ENCODE results near the gene CPEB3.
"Not testable (repeated sequence)": the region's sequence is repeated elsewhere in the genome, so short reads cannot be mapped to it uniquely, and the experiment has no call there.

CPEB3 gene

DNA sequence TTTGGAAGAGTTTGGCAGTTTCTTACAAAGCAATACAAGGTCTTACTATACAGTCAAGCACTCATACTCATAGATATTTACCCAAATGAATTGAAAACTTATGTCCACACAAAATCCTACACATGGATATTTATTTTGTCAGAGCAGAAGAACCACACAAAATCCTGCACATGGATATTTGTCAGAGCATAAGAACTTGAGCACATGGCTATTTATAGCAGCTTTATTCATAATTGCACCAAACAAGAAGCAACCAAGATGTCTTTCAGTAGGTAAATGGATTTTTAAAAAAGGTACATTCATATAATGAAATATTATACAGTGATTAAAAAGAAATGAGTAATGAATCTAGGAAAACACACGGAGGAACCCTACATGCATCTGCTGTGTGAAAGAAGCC is 251.9 kb downstream of the CPEB3 start:
- no peaks in the 10 kb centered on the region for H3K4me1 Mint-ChIP-seq (ENCODE audit: low read depth in 2 of 2)
- peaks cover 3% of the 10 kb centered on the region for H3K36me3 Mint-ChIP-seq (ENCODE audit: insufficient read depth)
- H3K27ac Mint-ChIP-seq = no peak overlapping the region
- DNase-seq = no peak
- H3K27me3 Mint-ChIP-seq = no peaks in the 10 kb centered on the region
- no peak overlapping the region for H3K4me3 Mint-ChIP-seq
- no peak for ATAC-seq (replicated peaks)
- H3K9me3 Mint-ChIP-seq = no peaks in the 10 kb centered on the region

- not testable (repeated sequence) for H3K4me1 Mint-ChIP-seq (ENCODE audit: low read depth in 2 of 2)
Measured at GRCh38 chr10:92033070-92033469, 257.8 kb downstream of the CPEB3 start.

DNA sequence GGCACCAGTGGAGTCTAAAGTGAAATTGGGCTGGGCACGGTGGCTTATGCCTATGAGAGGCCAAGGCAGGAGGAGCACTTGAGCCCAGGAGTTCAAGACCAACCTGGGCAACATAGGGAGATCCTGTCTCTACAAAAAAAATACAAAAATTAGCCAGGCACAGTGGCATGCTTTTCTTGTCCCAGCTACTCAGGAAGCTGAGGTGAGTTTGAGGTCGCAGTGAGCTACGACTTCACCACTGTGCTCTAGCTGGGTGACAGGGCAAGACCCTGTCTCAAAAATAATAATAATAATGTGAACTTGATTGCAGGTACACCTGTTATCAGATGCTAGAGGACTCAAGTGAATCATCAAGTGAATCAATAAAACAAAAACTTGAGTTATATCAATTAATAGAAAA is 259.3 kb downstream of the CPEB3 start:
- no peak for ATAC-seq (replicated peaks)

More at GRCh38 chr10:92033070-92033469, 257.8 kb downstream of the CPEB3 start:
- H3K4me3 Mint-ChIP-seq; H3K36me3 Mint-ChIP-seq (ENCODE audit: insufficient read depth); DNase-seq; H3K27ac Mint-ChIP-seq; ATAC-seq (replicated peaks); H3K9me3 Mint-ChIP-seq; H3K27me3 Mint-ChIP-seq: not testable (repeated sequence)

DNA sequence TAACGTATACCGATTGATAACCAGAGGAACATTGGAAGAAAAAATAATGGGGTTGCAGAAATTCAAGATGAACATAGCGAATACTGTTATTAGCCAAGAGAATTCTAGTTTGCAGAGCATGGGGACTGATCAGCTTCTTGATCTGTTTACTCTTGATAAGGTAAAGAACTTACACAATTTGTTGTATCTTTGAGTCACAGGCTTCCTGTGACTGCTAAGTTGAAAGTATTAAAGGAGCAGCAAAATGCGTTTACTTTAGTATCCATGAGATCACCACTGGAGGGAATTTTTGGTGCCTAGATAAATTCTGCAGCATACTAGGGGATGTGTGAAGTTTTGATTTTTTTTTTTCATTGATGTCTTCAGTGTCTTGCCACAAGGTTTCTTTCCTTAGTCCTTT is 263.7 kb downstream of the CPEB3 start:
- no peaks in the 10 kb centered on the region for H3K9me3 Mint-ChIP-seq
- H3K4me1 Mint-ChIP-seq (ENCODE audit: low read depth in 2 of 2) = no peaks in the 10 kb centered on the region
- DNase-seq (no peak), ATAC-seq (replicated peaks) (no peak)
- H3K27ac Mint-ChIP-seq = peak overlapping the region in 1 of 2 donors; percentile 15
- H3K36me3 Mint-ChIP-seq (ENCODE audit: insufficient read depth) = peaks cover 49% of the 10 kb centered on the region
- H3K4me3 Mint-ChIP-seq = no peak overlapping the region
- no peaks in the 10 kb centered on the region for H3K27me3 Mint-ChIP-seq

More for the DNA sequence above, 259.3 kb downstream of the CPEB3 start:
- Mint-ChIP-seq H3K36me3 (ENCODE audit: insufficient read depth) (peaks cover 19% of the 10 kb centered on the region), H3K4me1 (ENCODE audit: low read depth in 2 of 2) (no peaks in the 10 kb centered on the region), H3K27me3 (no peaks in the 10 kb centered on the region), H3K9me3 (no peaks in the 10 kb centered on the region), H3K4me3 (no peak overlapping the region), H3K27ac (no peak overlapping the region)
- no peak for DNase-seq

DNA sequence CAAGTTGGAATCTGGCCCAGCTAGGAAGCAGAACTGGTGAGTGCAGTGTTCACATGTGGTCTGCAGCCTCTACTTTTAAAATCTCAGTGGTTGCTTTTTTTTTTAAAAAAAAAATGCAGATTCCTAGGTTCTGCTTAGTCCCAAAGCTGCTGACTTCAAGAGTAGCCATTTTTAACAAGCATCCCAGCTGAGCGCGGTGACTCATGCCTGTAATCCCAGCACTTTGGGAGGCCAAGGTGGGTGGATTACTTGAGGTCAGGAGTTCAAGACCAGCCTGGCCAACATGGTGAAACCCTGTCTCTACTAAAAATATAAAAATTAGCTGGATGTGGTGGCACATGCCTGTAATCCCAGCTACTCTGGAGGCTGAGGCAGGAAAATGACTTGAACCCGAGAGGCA is 265.5 kb downstream of the CPEB3 start:
- not testable (repeated sequence) for ATAC-seq (replicated peaks)

GRCh38 chr10:92024700-92025099 is 266.2 kb downstream of the CPEB3 start:
- Mint-ChIP-seq H3K4me3 (no peak overlapping the region), H3K36me3 (ENCODE audit: insufficient read depth) (peaks cover 56% of the 10 kb centered on the region), H3K27ac (peak overlapping the region in 1 of 2 donors; percentile 19), H3K27me3 (no peaks in the 10 kb centered on the region), H3K9me3 (no peaks in the 10 kb centered on the region), H3K4me1 (ENCODE audit: low read depth in 2 of 2) (no peaks in the 10 kb centered on the region)
- no peak for DNase-seq
- no peak for ATAC-seq (replicated peaks)

More for the DNA sequence above, 265.5 kb downstream of the CPEB3 start:
- H3K4me3 Mint-ChIP-seq; H3K27ac Mint-ChIP-seq; H3K4me1 Mint-ChIP-seq (ENCODE audit: low read depth in 2 of 2); H3K27me3 Mint-ChIP-seq; H3K9me3 Mint-ChIP-seq; DNase-seq: not testable (repeated sequence)
- H3K36me3 Mint-ChIP-seq (ENCODE audit: insufficient read depth) = peaks cover 54% of the 10 kb centered on the region

GRCh38 chr10:92014620-92015019 is 276.3 kb downstream of the CPEB3 start:
- peaks cover 48% of the 10 kb centered on the region for H3K36me3 Mint-ChIP-seq (ENCODE audit: insufficient read depth)
- H3K4me1 Mint-ChIP-seq (ENCODE audit: low read depth in 2 of 2) = no peaks in the 10 kb centered on the region
- no peak overlapping the region for H3K27ac Mint-ChIP-seq
- DNase-seq (no peak), ATAC-seq (replicated peaks) (no peak)
- H3K4me3 Mint-ChIP-seq = no peak overlapping the region
- H3K27me3 Mint-ChIP-seq = no peaks in the 10 kb centered on the region
- no peaks in the 10 kb centered on the region for H3K9me3 Mint-ChIP-seq

- Mint-ChIP-seq H3K36me3 (ENCODE audit: insufficient read depth) (peaks cover 42% of the 10 kb centered on the region), H3K27ac (peak overlapping the region in 1 of 2 donors; percentile 35), H3K27me3 (no peaks in the 10 kb centered on the region), H3K9me3 (no peaks in the 10 kb centered on the region), H3K4me1 (ENCODE audit: low read depth in 2 of 2) (peaks cover 7 to 9% of the 10 kb centered on the region in 2 donors), H3K4me3 (no peak overlapping the region)
- DNase-seq = no peak
- no peak for ATAC-seq (replicated peaks)
Measured at GRCh38 chr10:92011560-92012214, 279.2 kb downstream of the CPEB3 start.

DNA sequence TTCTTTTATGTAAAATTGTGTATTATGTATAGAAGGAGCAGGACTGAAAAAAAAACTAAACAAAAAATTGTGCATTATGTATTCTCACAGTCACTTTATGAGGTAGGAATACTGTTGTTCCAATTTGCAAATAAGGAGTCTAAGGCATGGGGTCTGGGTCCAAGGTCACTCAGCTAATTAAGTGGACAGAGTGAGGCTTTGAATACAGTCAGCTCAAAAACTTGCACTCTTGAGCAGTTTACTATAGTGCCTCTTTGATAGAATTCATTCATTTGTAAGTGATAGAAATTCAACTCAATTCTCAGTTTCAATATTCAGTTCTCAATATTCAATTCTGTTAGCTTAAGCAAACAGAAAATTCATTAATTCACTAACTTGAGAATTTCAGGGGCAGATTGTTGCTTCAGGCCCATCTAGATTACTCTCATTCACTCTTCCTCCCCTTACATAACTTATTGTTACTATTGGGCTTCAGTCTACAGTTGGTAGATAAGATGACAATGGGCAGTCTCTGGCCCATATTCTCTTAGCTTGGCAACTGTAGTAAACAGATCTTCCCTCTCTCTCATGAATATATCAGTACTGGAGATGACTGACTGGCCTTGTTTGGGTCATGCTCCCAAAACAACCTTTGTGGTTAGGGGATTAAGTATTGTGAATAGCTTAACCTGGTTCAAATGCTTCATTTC is 280.7 kb downstream of the CPEB3 start:
- H3K27me3 Mint-ChIP-seq = no peaks in the 10 kb centered on the region
- H3K4me3 Mint-ChIP-seq = no peak overlapping the region
- H3K9me3 Mint-ChIP-seq = no peaks in the 10 kb centered on the region
- no peak overlapping the region for H3K27ac Mint-ChIP-seq
- H3K36me3 Mint-ChIP-seq (ENCODE audit: insufficient read depth) = peaks cover 42% of the 10 kb centered on the region
- ATAC-seq (replicated peaks) (no peak), DNase-seq (no peak)
- peaks cover 7 to 9% of the 10 kb centered on the region in 2 donors for H3K4me1 Mint-ChIP-seq (ENCODE audit: low read depth in 2 of 2)

DNA sequence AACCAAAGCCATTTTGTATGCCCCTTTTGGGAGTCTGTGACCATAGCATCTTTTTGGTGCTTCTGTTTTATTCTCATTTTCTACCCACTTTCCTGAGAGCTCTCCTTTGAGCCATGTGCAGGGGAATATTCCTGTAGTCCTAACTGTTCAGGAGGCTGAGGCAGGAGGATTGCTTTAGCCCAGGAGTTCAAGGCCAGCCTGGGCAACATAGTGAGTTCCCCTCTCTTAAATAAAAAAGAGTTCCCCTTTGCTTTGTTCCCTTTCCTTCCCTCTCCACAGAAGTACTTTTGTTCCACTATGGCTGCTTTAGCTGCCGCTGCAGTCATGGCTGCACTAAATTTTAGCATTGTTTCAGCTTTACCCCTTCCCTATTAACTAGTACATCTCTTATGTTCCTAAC is 281.4 kb downstream of the CPEB3 start:
- peak overlapping the region in 1 of 2 donors; percentile 17 for H3K27ac Mint-ChIP-seq
- H3K4me3 Mint-ChIP-seq = no peak overlapping the region
- DNase-seq (no peak), ATAC-seq (replicated peaks) (no peak)
- no peaks in the 10 kb centered on the region for H3K27me3 Mint-ChIP-seq
- no peaks in the 10 kb centered on the region for H3K9me3 Mint-ChIP-seq
- peaks cover 9 to 13% of the 10 kb centered on the region in 2 donors for H3K4me1 Mint-ChIP-seq (ENCODE audit: low read depth in 2 of 2)
- peaks cover 40% of the 10 kb centered on the region for H3K36me3 Mint-ChIP-seq (ENCODE audit: insufficient read depth)

GRCh38 chr10:92005978-92006377 is 284.9 kb downstream of the CPEB3 start:
- DNase-seq (no peak), ATAC-seq (replicated peaks) (no peak)
- Mint-ChIP-seq H3K27ac (no peak overlapping the region), H3K4me1 (ENCODE audit: low read depth in 2 of 2) (peaks cover 9 to 14% of the 10 kb centered on the region in 2 donors), H3K4me3 (no peak overlapping the region), H3K36me3 (ENCODE audit: insufficient read depth) (peaks cover 44% of the 10 kb centered on the region), H3K27me3 (no peaks in the 10 kb centered on the region), H3K9me3 (no peaks in the 10 kb centered on the region)

DNA sequence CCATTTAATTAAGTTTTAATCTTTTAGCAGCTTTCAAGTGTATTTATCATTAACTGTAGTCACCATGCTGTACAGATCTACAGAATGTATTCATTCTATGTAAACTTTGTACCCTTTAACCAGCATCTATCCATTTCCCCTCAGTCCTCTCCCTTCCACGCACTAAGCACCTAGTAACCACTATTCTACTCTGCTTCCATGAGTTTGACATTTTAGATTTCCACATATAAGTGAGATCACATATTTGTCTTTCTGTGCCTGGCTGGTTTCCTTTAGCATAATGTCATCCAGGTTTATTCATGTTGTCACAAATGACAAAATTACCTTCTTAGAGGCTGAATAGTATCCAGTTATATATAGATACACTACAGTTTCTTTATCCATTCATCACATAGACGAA is 287.6 kb downstream of the CPEB3 start:
- Mint-ChIP-seq H3K27me3 (no peaks in the 10 kb centered on the region), H3K4me1 (ENCODE audit: low read depth in 2 of 2) (peaks cover 2 to 16% of the 10 kb centered on the region in 2 donors), H3K4me3 (no peak overlapping the region), H3K36me3 (ENCODE audit: insufficient read depth) (peaks cover 45% of the 10 kb centered on the region), H3K27ac (no peak overlapping the region), H3K9me3 (no peaks in the 10 kb centered on the region)
- no peak for DNase-seq
- ATAC-seq (replicated peaks) = no peak

DNA sequence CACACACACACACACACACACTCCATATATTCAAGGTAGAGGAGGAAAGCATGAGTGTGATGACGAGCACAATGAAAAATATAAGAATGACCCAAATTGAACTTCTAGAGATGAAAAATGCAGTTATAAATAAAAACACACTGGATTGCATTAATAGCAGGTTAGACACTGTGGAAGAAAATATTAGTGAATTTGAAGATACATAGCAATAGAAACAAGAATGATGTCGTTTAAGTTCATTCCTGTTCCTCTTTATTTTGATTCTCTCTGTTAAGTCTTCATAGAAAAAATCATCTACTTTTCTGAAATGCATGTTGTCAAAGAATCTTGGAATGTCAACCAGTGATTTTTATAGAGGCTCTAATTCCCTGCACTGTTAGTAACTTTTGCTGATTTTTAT is 288.9 kb downstream of the CPEB3 start:
- ATAC-seq (replicated peaks) (no peak), DNase-seq (no peak)
- H3K27me3 Mint-ChIP-seq = no peaks in the 10 kb centered on the region
- H3K27ac Mint-ChIP-seq = no peak overlapping the region
- H3K36me3 Mint-ChIP-seq (ENCODE audit: insufficient read depth) = peaks cover 49% of the 10 kb centered on the region
- no peaks in the 10 kb centered on the region for H3K9me3 Mint-ChIP-seq
- peaks cover 2 to 14% of the 10 kb centered on the region in 2 donors for H3K4me1 Mint-ChIP-seq (ENCODE audit: low read depth in 2 of 2)
- no peak overlapping the region for H3K4me3 Mint-ChIP-seq

- Mint-ChIP-seq H3K27ac (no peak overlapping the region), H3K36me3 (ENCODE audit: insufficient read depth) (peaks cover 48% of the 10 kb centered on the region)
Measured at GRCh38 chr10:92001581-92001980, 289.3 kb downstream of the CPEB3 start.

More at GRCh38 chr10:92001581-92001980, 289.3 kb downstream of the CPEB3 start:
- ATAC-seq (replicated peaks) (no peak), DNase-seq (no peak)
- H3K4me1 Mint-ChIP-seq (ENCODE audit: low read depth in 2 of 2) = peaks cover 2 to 14% of the 10 kb centered on the region in 2 donors
- H3K4me3 Mint-ChIP-seq = no peak overlapping the region
- H3K9me3 Mint-ChIP-seq = no peaks in the 10 kb centered on the region
- no peaks in the 10 kb centered on the region for H3K27me3 Mint-ChIP-seq
